IPS-18c (cell line): ENCODE measurements around the gene LAMP5.

ENCODE experiments used
- H3K4me3 ChIP-seq: 2 replicates; pipeline ENCODE4 v1.7.0; 2013; ENCODE audit warnings: low read depth, mild to moderate bottlenecking, low read length, moderate library complexity; ENCODE audit not compliant: insufficient read depth
- H3K9me3 ChIP-seq: one replicate; pipeline ENCODE4 v1.6.1; 2013; ENCODE audit warnings: mild to moderate bottlenecking, low read length, moderate library complexity; ENCODE audit not compliant: control insufficient read depth, insufficient read depth

The LAMP5 gene

DNA sequence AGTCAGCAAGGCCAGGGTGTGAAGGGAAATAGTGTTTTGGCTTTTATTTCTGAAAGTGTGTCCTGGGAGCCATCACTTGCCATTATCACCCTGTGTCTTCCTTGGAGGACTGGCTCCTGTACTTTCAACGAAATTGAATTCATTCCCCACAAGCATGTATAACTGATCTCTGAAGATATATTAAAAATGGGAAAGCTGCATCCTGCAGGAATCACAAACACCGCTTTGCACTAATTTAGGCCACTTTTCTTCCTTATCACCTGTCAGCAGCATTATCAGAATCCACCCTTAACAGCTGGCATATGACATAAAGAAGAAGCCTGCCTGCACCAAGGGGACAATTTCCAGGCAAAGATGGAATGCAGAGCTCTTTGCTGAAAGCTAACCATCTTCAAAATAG, 56.2 kb downstream of the LAMP5 start:
- H3K4me3 ChIP-seq = no peak overlapping the region
- H3K9me3 ChIP-seq = no peaks in the 10 kb centered on the region

DNA sequence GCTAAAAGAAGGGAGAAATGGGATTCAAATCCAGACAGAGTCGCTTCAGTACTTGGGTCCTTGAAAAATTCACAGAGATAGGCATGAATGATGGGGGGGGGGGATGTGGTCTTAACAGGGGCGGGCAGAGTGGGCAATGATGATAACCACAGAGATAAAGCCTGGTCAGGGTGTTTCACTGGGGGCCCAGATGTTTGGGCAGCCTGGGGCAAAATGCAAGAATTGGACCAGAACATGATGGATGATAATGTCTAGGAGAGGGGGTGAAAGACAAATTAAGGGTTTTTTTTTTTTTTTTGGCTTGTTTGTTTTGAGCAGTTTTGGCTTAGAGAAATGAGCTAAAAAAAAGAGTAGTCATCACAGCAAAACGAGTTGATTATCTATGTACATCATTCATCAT, 57.4 kb downstream of the LAMP5 start:
- Histone ChIP-seq H3K4me3 (no peak overlapping the region), H3K9me3 (no peaks in the 10 kb centered on the region)

DNA sequence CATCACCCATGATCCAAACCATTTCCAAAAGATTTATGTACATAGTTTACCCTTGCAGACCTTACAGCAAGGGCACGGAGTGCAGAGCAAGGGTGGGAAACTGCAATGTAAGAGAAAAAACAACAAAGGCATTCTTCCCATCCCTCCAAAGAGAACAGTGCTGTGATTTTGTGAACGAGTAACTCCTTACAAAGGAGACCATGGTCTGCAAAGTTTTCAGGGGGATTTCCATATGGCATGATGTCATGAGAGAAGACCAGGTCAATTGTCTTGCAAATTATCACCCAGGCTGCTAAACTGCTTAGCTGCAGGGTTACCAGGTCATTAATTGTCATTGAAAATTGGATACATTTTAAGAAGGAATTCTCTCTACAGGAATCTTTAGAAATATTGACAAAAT, 58.3 kb downstream of the LAMP5 start:
- Histone ChIP-seq H3K9me3 (no peaks in the 10 kb centered on the region), H3K4me3 (no peak overlapping the region)

DNA sequence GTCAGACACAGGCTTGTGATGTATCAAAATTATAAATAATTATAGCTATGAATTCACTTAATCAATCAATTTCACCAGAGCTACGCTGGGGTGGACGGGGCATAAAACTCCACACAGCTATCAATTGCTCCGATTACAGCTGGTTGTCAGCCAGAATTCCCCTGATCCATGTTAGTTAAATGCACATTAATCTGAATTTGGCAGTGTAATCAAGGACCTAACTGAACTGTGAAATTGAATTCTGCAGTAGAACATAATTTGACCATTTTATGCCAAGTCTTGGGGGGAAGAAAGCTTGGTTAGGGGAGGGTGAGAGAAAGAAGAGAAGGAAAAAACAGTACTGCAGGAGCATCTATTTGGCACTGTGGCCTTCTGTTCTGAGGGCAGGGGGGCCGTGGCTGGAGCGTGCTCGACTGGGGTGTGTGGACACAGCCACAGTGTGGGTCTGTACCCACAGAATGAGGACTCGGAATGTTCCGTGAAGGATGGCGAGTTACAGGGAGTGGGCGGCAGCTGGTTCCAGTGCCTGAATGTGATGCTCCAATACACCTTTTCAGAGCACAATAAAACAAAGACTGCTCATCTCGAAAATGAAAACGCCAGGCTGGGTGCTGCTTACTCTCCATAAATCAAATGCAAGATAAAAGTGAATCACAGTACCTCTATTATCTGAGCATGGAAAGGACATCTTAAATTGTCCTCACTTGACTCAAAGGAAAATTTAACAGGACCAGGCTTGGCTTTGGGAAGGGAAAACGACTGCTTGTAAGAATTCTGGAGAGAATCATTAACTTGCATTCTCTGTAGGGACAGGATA, 59.2 kb downstream of the LAMP5 start:
- Histone ChIP-seq H3K4me3 (peak overlapping the region; percentile 26; the same call in 1 of the 2 replicates), H3K9me3 (no peaks in the 10 kb centered on the region)

DNA sequence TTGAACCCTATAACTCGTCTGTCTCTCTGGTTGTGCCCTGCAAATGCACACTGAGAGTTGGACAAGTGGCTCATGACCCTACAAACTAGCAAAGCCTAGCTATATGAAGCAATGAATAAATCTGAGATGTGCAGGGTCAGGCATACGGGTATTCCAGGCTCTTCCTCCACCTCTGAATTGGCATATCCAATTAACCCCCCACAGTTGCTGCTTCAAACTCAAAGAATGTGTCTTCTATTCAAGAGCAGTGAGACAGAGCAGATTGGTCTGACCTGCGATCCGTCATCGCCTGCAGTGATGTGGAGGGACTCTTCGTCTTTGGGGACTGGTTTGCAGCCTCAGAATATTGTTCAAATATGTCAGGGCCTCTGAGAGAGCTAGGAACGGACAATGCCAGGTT, 59.8 kb downstream of the LAMP5 start:
- no peaks in the 10 kb centered on the region for H3K9me3 ChIP-seq
- H3K4me3 ChIP-seq = no peak overlapping the region

DNA sequence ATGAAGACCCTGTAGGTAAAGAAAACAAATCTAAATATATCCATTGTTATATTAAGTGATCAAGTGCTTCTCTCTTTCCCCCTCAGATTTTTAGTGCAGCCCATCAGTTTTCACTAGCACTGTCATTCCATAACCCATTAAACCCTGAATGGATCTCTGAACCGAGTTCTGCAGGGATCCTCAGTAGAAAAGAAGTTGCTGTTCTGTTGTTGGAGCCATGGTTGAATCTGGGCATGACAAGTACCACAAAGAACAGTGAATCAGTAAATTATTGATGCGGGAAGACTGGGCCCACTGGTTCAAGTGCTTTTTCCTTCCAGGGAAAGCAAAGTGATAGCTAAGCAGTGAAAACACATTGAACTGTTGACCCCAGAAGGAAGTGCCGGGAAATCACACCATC, 60.4 kb downstream of the LAMP5 start:
- Histone ChIP-seq H3K4me3 (no peak overlapping the region), H3K9me3 (no peaks in the 10 kb centered on the region)

DNA sequence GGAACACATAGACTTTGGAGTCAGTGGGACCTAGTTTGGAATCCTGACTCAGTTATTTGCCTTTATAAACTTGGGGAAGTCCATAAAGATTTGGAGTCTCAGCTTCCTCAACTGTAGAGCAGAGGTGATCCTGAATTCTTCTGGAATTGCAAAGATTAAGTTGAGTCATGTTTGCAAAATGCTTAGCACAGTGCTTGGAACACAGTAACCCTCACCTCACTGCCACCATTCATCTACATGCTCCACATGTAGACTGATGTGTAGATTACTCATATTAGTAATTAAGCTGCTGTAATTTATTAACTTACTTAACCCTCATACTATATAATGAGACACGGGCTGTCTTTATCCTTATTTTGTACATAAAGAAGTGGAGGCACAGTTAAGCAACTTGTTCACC, 61.4 kb downstream of the LAMP5 start:
- Histone ChIP-seq H3K9me3 (no peaks in the 10 kb centered on the region), H3K4me3 (no peak overlapping the region)

DNA sequence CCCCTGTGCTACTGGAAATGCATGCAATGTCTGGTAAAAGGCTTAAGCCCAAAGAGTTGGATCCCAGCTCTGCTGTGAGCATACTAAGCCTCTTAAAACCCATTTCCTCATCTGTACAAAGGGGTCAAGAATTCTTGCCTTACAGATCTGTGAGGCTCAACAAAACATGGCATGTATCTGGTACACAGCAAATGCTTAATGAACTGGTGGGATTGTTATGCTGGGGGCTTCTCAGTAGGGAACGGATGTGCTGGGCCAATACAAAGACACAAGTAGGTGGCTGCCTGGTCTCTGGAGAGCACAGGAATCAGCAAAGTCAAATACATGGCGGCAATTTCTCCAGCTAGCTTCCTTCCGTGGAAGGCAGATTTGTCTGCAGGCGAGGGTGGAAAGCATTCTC, 62.3 kb downstream of the LAMP5 start:
- no peaks in the 10 kb centered on the region for H3K9me3 ChIP-seq
- no peak overlapping the region for H3K4me3 ChIP-seq

DNA sequence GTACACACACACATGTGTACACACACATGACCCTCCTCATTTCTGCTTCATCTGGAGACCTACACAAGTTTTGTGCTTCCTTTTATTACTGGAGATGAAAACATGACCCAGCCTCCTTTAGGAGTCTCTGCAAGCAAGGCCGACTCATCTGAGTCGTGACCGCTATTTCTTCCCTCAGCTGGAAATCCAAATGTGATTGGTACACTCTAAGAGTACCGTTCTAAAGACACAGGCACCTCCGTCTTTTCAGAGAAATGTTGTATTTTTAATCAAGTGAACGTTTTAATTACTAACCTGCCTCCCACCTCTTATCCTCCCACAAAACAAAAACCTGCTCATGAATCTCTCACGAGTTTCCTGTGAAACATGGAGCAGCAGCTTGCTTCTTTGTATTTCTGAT, 63.0 kb downstream of the LAMP5 start:
- H3K4me3 ChIP-seq = no peak overlapping the region

DNA sequence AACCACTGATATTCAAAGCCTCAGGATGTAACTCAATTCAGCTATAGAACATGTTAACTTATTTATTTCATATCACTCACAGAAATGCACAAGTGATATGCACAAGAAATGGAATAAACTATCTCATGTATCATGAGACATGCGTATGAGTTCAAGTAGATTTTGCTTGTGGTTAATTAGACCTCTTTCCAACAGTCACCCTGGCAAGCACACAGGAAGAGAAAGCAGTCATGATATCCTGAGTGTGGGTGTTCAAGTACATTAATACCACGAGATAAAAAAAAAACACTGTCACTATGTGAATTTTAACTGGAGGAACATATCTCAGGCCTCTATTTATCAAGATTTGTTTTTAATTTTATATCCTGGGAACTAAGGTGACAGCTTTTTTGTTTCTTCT, 64.2 kb downstream of the LAMP5 start:
- H3K4me3 ChIP-seq = no peak overlapping the region
- no peaks in the 10 kb centered on the region for H3K9me3 ChIP-seq

More for the DNA sequence above, 63.0 kb downstream of the LAMP5 start:
- no peaks in the 10 kb centered on the region for H3K9me3 ChIP-seq
